HT-29 (cell line): ENCODE results near the gene FKBP1A. TPM values are rescaled to one million over a fixed set of nuclear protein-coding genes. Genes with fewer than 3 reads are reported as not detected.
"Not testable (repeated sequence)": the region's sequence is repeated elsewhere in the genome, so short reads cannot be mapped to it uniquely, and the experiment has no call there.

Source experiments
- DNase-seq: peaks from one replicate; pipeline ENCODE4 v3.0.0-alpha.2; 2015; ENCODE audit warnings: low spot score
- total RNA-seq: library from RNA; depleted of rRNA; stranded (reverse); fragments of >200 nt; shearing (Covaris generic); gene quantifications from 2 replicates; pipeline ENCODE4 v1.2.3, GENCODE V29; 2014

The FKBP1A gene
- total RNA-seq, 1 experiment from 2014 or later, result 86.3 TPM

DNA sequence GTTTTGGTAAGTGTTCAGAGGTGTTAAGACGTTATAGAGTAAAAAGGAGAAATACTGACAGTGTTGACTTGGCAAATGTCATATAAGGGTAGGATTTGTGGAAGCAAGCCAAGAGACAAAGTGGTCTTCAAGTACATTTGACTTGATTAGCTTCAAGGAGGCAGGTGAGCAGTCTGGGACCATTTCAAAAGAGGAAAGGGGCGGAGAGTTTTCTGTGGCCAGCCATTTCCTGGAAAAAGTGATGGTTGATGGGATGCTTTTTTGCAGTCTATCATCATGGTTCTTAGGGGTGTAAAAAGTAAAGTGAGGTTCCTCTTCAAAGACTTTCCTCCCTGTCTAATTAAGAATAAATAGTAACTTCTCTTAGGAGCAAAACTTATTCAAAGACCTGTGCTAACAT, 28.7 kb downstream of the FKBP1A start:
- no peak for DNase-seq

DNA sequence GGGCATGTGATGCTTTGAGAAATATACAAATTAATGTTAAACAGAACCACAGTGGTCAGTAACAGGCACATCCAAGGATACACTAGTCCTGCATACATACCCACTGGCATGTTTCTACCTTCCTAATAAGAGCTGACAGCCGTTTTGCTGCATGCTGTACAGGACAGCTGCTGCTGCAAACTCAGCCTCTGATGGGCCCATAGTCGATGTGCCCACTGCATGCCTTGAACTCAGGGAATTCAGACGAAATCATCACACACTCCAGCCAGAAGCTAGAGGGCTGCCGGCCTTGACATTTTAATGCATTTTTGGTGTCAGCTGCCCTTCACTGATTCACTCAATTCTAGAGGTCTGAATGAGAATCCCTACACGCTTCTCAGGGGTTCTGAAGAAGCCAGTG, 29.3 kb downstream of the FKBP1A start:
- DNase-seq, result no peak

- no peak for DNase-seq
These were observed 30.4 kb downstream of the FKBP1A start for GRCh38 chr20:1362484-1362883.

DNA sequence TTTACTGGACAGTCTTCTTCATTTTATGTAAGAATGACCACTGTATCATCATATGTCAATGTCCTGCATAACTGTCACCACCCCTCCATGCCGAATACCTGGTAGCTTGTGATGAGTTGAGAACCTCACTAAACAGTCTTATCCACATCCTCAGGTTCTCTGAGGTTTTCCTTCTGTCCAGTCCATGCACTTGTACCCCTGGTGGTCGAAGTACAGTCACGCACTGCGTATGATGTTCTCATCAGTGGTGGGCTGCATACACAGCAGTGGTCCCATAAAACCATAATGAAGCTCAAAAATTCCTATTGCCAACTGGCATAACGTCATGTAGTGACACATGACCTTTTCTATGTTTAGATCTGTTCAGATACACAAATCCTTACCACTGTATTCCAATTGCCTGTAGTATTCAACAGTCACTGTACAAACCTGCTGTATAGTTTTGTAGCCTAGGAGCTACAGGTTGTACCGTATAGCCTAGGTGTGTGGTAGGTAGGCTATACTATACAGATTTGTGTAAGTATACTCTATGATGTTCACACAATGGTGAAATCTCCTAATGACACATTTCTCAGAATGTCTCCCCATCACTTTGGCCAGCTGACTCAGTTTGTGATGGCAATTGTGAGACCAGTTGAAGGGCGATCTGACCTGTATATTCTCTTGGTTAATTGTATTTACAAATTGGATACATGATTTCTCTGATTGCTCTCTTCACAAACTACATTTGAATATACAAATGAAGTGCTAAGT, 32.6 kb downstream of the FKBP1A start:
- DNase-seq, result no peak

- DNase-seq, result no peak
These were observed 34.8 kb downstream of the FKBP1A start for GRCh38 chr20:1357921-1358671.

GRCh38 chr20:1353956-1354355, 38.9 kb downstream of the FKBP1A start:
- no peak for DNase-seq

DNA sequence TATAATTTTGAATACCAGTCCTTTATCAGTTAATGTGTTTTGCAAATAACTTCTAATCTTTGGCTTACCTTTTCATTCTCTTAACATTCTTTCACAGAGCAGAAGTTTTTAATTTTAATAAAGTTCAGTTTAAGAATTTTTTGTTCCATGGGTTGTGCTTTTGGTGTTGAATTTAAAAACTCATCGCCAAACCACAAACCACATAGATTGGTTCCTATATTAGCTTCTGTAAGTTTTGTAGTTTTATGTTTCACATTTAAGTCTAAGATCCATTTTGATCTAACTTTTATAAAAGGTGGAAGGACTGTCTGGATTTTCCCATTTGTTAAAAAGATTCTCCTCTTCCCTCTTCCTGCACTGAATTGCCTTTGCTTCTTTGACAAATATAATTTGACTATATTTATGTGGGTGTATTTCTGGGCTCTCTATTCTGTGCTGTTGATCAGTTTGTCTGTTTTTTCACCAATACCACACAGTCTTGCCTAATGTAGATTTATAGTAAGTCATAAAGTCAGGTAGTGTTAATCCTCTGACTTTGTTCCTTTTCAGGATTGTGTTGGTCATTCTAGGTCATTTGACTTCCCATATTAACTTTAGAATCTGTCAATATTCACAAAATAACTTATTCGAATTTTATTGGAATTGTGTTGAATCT, 46.4 kb downstream of the FKBP1A start:
- no peak for DNase-seq

DNA sequence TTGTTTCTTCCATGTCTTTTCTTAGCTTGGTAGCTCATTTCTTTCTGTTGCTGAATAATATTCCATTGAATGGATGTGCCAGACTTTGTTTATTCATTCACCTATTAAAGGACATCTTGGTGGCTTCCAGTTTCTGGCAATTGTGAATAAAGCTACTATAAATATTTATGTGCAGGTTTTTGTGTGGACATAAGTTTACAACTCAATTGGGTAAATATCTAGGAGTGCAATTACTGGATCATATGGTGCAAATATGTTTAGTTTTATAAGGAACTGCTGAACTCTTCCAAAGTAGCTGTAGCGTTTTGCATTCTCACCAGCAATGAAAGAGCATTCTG, 47.1 kb downstream of the FKBP1A start:
- no peak for DNase-seq

GRCh38 chr20:1345030-1345755, 47.7 kb downstream of the FKBP1A start:
- no peak for DNase-seq

GRCh38 chr20:1343446-1344124, 49.3 kb downstream of the FKBP1A start:
- not testable (repeated sequence) for DNase-seq

GRCh38 chr20:1341561-1342265, 51.1 kb downstream of the FKBP1A start:
- DNase-seq, result no peak

- no peak for DNase-seq
These were observed 54.1 kb downstream of the FKBP1A start for GRCh38 chr20:1338801-1339200.

GRCh38 chr20:1338096-1338495, 54.8 kb downstream of the FKBP1A start:
- no peak for DNase-seq

GRCh38 chr20:1337441-1337840, 55.4 kb downstream of the FKBP1A start:
- no peak for DNase-seq

GRCh38 chr20:1336699-1337367, 56.0 kb downstream of the FKBP1A start:
- no peak for DNase-seq

GRCh38 chr20:1335961-1336698, 56.7 kb downstream of the FKBP1A start:
- no peak for DNase-seq

DNA sequence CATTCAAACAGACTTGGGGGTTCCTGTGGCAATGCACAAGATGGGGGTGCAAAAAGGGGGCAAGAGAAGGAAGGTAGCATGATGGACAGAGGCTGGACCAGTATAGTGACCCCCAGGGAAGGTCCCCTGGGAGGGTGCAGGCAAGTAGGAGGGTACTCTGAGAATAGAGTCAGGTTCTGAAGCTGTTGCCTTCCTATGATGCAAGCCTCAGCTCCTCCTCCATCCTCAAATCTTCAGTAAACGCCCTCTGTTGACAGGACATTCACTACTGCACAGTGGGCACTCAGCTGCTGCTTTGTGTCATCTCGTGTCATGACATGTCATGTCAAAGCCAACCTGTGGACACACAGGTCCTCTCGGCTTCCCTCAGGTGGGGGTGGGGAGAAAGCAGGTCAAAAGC, 58.1 kb downstream of the FKBP1A start:
- DNase-seq, result peak; percentile 36

GRCh38 chr20:1334370-1334731, 58.5 kb downstream of the FKBP1A start:
- no peak for DNase-seq
